ENCODE measurements around the gene MGST3.

DNA sequence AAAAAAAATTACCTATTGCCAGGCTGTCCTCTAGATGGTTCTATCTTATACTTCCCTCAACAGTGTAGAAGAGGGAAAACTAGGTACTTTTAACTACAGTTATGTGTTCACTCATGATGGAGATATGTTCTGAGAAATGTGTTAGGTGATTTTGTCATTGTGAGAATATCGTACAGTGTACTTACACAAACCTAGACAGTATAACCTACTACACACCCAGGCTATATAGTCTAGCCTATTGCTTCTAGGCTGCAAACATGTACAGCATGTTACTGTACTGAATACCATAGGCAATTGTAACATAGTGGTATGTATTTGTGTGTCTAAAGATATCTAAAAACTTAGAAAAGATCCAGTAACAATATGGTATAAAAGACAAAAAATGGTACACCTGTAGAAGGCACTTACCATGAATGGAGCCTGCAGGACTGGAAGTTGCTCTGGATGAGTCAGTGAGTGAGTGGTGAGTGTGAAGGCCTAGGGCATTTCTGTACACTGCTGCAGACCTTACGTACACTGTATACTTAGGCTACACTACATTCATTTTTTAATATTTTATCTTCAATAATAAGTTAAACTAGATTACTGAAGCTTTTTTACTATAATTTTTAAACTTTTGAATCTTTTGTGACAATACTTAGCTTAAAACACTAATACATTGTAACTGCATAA is 13.2 kb downstream of the MGST3 start:
- TF ChIP-seq, protein P1, sequence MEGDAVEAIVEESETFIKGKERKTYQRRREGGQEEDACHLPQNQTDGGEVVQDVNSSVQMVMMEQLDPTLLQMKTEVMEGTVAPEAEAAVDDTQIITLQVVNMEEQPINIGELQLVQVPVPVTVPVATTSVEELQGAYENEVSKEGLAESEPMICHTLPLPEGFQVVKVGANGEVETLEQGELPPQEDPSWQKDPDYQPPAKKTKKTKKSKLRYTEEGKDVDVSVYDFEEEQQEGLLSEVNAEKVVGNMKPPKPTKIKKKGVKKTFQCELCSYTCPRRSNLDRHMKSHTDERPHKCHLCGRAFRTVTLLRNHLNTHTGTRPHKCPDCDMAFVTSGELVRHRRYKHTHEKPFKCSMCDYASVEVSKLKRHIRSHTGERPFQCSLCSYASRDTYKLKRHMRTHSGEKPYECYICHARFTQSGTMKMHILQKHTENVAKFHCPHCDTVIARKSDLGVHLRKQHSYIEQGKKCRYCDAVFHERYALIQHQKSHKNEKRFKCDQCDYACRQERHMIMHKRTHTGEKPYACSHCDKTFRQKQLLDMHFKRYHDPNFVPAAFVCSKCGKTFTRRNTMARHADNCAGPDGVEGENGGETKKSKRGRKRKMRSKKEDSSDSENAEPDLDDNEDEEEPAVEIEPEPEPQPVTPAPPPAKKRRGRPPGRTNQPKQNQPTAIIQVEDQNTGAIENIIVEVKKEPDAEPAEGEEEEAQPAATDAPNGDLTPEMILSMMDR (IDR thresholded peaks at IDR 0.05; ENCODE audit: low read depth, low read length, poor library complexity, severe bottlenecking), result no peak
- no peak for TF ChIP-seq EZH2phosphoT487 (IDR thresholded peaks at IDR 0.05; ENCODE audit: borderline replicate concordance, low read length)

Measured in DOHH2 (cell line).